A673 (cell line): ENCODE results near the gene NXPH2. TPM values are rescaled to one million over a fixed set of nuclear protein-coding genes. Genes with fewer than 3 reads are reported as not detected.

Experiments used
- BruUV-seq: library from RNA; stranded (reverse); fragments of 400-500 nt; replicated peaks from 2 replicates; lab custom pipeline; 2021; lab: Mats Ljungman, UMichigan
- CTCF ChIA-PET: fragments of 300-600 bp; sonication (Branson Sonifier 250); formaldehyde crosslinking; loops from one replicate; lab custom pipeline; 2022; ENCODE audit warnings: antibody characterized with exemption; lab: Charles Lee
- POLR2A ChIA-PET: fragments of 300-600 bp; sonication (Branson Sonifier 250); formaldehyde crosslinking; loops from one replicate; lab custom pipeline; 2022; ENCODE audit warnings: antibody characterized with exemption; ENCODE audit not compliant: low non-redundant PET; lab: Charles Lee
- DNase-seq: peaks from one replicate; pipeline ENCODE4 v3.0.0-alpha.2; 2015; ENCODE audit warnings: low spot score
- H3K27ac ChIP-seq: fragments of 200-600 bp; sonication (generic); 2 replicates; pipeline ENCODE4 v1.5.1; 2016; ENCODE audit warnings: mixed run types, low read depth, mild to moderate bottlenecking, mixed read lengths, antibody characterized with exemption, low read length; ENCODE audit not compliant: poor library complexity, severe bottlenecking
- H3K27me3 ChIP-seq: fragments of 200-600 bp; sonication (generic); replicated peaks from 2 replicates; pipeline ENCODE4 v1.6.1; 2017; ENCODE audit warnings: mixed run types, low read depth, mild to moderate bottlenecking, mixed read lengths, antibody characterized with exemption, low read length; ENCODE audit not compliant: insufficient read depth, poor library complexity
- H3K36me3 ChIP-seq: fragments of 200-600 bp; sonication (generic); 2 replicates; pipeline ENCODE4 v1.6.1; 2016; ENCODE audit warnings: mixed run types, mild to moderate bottlenecking, mixed read lengths, antibody characterized with exemption, low read length; ENCODE audit not compliant: insufficient read depth, poor library complexity, severe bottlenecking
- H3K4me1 ChIP-seq: fragments of 200-600 bp; sonication (generic); 2 replicates; pipeline ENCODE4 v1.6.1; 2017; ENCODE audit warnings: mixed run types, mild to moderate bottlenecking, mixed read lengths, antibody characterized with exemption, low read length; ENCODE audit not compliant: insufficient read depth, poor library complexity, severe bottlenecking
- H3K4me3 ChIP-seq: fragments of 200-600 bp; sonication (generic); 2 replicates; pipeline ENCODE4 v1.5.1; 2016; ENCODE audit warnings: low read depth, mixed run types, mild to moderate bottlenecking, mixed read lengths, low read length; ENCODE audit not compliant: poor library complexity, severe bottlenecking
- H3K9me3 ChIP-seq: fragments of 200-600 bp; sonication (generic); 2 replicates; pipeline ENCODE4 v1.6.1; 2016; ENCODE audit warnings: mixed run types, low read depth, mild to moderate bottlenecking, mixed read lengths, antibody characterized with exemption, low read length; ENCODE audit not compliant: poor library complexity, severe bottlenecking
- EZH2 ChIP-seq: fragments of 200-600 bp; sonication (generic); IDR thresholded peaks from 2 replicates; pipeline ENCODE4 v1.6.1; 2017; ENCODE audit warnings: borderline replicate concordance, low read depth, mild to moderate bottlenecking, mixed read lengths, antibody characterized with exemption, low read length; ENCODE audit not compliant: poor library complexity, severe bottlenecking
- intact Hi-C: fragments of 100-400 bp; cut with micrococcal nuclease; formaldehyde crosslinking; loops from one replicate; pipeline ENCODE4 v1.10.0; 2022; ENCODE audit not compliant: unreplicated experiment
- total RNA-seq: library from RNA; stranded (reverse); gene quantifications from 2 replicates; pipeline ENCODE4 v1.2.3, GENCODE V29; 2021
- TF ChIP-seq, protein P1 (sequence below): fragments of 300-800, 200-600 bp; sonication (generic); conservative IDR thresholded peaks from 2 replicates; pipeline ENCODE4 v1.5.1; 2017; ENCODE audit warnings: low read depth, mild to moderate bottlenecking, antibody characterized with exemption, low read length, moderate library complexity, mixed read lengths

The NXPH2 gene
- total RNA-seq, 1 experiment from 2014 or later, result 5.4 TPM

DNA sequence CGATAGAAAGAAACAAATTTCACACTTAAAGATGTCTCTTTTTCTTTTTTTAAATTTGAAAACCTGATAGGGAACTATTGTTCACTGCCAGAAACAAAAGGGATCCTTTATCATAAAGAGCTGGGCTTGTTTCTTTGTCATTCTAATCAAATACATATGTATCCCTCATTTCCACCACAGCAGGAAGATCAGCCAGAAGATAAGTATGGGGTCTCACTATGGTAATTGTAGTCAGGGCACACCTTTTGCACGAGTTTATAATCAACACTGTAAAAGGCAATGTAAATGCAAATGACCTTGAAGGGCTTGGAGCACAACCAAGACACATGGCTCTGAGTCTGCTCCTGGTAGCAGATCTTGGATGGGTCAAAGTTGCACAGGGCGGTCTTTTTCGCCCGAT, 109.5 kb downstream of the NXPH2 start:
- ChIA-PET POLR2A (no interaction called here), CTCF (no interaction called here)
- Histone ChIP-seq H3K36me3 (no peaks in the 10 kb centered on the region), H3K27ac (no peak overlapping the region), H3K9me3 (no peaks in the 10 kb centered on the region), H3K4me3 (no peak overlapping the region), H3K27me3 (no peaks in the 10 kb centered on the region), H3K4me1 (no peaks in the 10 kb centered on the region)
- no peak for TF ChIP-seq EZH2
- TF ChIP-seq, protein P1, sequence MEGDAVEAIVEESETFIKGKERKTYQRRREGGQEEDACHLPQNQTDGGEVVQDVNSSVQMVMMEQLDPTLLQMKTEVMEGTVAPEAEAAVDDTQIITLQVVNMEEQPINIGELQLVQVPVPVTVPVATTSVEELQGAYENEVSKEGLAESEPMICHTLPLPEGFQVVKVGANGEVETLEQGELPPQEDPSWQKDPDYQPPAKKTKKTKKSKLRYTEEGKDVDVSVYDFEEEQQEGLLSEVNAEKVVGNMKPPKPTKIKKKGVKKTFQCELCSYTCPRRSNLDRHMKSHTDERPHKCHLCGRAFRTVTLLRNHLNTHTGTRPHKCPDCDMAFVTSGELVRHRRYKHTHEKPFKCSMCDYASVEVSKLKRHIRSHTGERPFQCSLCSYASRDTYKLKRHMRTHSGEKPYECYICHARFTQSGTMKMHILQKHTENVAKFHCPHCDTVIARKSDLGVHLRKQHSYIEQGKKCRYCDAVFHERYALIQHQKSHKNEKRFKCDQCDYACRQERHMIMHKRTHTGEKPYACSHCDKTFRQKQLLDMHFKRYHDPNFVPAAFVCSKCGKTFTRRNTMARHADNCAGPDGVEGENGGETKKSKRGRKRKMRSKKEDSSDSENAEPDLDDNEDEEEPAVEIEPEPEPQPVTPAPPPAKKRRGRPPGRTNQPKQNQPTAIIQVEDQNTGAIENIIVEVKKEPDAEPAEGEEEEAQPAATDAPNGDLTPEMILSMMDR, result no peak
- no TSS peak for BruUV-seq
- intact Hi-C loops, result no loop called here
- DNase-seq, result no peak

DNA sequence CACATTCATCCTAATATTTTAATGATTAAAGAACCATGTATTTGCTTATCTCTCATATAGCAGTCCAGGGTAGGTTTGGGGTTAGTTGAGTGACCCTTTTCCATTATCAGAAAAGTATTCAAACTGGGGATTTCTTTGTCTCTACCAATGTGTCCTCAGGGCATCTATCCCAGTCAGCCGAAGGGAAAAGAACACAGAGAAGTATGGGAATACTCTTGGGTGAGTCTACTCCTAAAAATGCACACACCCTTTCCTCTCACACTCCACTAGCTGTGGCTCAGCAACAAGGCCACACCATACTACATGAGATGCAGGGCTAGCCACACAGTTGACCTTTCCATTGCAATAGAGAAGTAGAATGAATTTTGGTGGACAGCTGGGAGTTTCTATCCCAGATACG, 114.3 kb downstream of the NXPH2 start:
- ChIA-PET CTCF (no interaction called here), POLR2A (no interaction called here)
- H3K9me3 ChIP-seq, result no peaks in the 10 kb centered on the region
- DNase-seq, result no peak
- H3K36me3 ChIP-seq, result no peaks in the 10 kb centered on the region
- H3K27ac ChIP-seq, result no peak overlapping the region
- H3K4me3 ChIP-seq, result no peak overlapping the region
- H3K4me1 ChIP-seq, result no peaks in the 10 kb centered on the region
- no peaks in the 10 kb centered on the region for H3K27me3 ChIP-seq
- intact Hi-C loops, result no loop called here
- TF ChIP-seq, protein P1, result no peak
- TF ChIP-seq EZH2, result no peak
- no TSS peak for BruUV-seq

DNA sequence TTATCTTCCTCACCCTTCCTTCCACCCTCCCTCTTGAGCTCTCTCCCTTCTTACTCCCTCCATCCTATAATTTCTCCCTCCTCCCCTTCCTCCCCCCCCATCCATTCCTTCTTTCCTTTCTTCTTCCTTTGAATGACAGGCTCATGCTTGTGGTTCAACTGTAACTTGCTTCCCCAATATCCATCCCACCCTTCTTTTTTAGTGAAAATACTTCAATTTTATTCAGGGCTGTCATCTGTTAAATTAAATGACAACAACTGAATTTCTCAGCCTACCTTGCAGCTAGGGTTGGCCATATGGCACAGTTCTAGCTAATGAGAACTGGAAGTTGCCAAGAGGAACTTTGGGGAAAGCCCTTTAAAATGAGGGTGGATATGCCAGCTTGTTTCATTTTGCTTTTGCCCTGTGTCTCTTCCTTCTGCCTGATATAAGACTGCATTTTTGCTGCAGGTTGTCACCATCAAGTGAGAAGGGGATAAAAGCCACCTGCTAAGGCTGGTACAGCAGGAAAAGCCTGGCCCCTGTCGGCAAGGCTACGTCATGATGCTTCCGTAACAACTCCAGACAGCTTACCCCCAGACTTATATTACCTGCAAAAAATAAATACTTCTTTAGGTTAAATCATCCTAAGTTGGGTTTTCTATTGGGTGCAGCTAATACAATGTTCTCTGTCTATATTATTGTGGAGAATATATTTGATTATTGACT, 121.8 kb downstream of the NXPH2 start:
- no peaks in the 10 kb centered on the region for H3K27me3 ChIP-seq
- H3K27ac ChIP-seq, result no peak overlapping the region
- H3K36me3 ChIP-seq, result no peaks in the 10 kb centered on the region
- H3K4me1 ChIP-seq, result no peaks in the 10 kb centered on the region
- POLR2A ChIA-PET, result no interaction called here
- TF ChIP-seq, protein P1, result no peak
- no peak for TF ChIP-seq EZH2
- no peak for DNase-seq
- no peak overlapping the region for H3K4me3 ChIP-seq
- BruUV-seq, result no TSS peak
- H3K9me3 ChIP-seq, result no peaks in the 10 kb centered on the region
- CTCF ChIA-PET, result no interaction called here
- intact Hi-C loops, result no loop called here
